T-helper 22 cell (primary cell): Measurements from ENCODE around the gene TYK2.
"Not testable (repeated sequence)": the region's sequence is repeated elsewhere in the genome, so short reads cannot be mapped to it uniquely, and the experiment has no call there.

Experiments
- DNase-seq: peaks from one replicate; pipeline ENCODE4 v3.0.0-alpha.2; 2020; ENCODE audit warnings: low read depth

TYK2 gene

DNA sequence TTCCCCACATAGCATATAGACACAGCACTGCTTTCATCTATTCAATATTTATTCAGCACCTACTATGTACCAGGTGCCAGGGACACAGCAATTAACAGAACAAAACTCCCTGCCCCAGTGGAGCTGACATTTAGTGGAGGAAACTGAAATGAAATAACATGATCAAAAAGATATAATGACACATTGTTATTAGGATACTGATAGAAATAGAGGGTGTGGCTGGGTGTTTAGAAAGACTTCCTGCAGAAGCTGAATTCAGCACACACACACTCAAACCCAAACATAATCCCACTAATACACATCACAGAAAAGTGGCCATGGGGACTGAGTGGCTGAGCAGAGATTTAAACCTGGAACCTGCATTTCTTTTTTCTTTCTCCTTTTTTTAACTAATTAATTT is 26.7 kb upstream of the TYK2 start:
- no peak for DNase-seq

DNA sequence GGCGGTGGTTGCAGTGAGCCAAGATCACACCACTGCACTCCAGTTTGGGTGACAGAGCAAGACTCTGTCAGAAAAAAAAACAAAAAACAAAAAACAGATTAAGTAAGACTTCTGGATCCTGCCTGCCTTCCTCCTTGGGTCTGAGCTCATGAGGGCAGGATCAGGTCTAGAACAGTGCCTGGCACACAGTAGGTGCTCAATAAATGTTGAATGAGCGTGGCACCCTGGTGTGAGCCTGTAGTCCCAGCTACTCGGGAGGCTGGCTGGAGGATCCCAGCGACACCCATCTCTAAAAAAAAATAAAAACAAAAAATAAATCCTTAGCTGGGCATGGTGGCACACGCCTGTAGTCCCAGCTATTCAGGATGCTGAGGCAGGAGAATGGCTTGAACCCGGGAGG is 25.8 kb upstream of the TYK2 start:
- no peak for DNase-seq

DNA sequence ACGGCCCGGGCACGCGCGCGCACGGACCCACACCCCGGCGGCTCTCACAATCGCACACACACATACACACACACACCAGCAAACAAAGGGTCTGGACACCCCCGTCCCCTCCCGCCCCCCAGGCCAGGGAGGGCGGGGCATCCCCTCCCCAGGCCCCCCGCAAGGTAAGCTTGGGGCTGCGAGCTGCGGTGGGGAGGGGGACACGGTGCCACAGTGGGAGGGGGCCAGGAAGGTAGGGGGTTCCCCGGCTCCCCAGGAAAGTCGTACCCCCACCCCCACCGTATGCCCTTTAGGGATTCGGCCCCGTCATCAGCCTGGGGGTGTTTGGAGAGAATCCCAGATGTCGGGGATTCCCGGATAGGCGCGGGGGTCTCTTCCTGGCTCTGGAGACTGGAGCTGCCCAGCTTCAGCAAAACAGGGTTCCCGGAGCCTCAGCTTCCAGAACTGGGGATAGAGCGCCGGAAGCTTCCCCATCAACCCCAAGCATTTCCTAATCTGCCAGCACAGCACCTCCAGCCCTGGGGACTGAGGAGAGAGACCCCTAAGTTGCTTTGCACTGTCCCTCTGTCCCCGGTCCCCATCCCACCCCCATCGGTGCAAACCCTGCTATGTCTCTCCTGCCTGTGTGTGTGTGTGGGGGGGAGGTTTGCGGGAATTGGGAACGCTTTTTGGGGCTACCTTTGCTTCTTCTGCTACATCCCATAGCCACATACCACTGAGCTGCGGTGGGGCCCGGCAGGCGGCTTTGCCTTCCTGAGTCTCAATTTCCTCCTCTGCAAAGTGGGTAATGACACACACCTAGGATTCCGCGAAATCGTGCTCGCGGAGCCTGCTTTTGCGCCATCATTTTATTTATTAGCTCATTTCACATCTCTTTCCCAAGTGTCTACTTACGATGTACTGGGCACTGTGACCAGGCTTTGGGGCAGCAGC is 24.8 kb upstream of the TYK2 start:
- DNase-seq = peak; percentile 46

DNA sequence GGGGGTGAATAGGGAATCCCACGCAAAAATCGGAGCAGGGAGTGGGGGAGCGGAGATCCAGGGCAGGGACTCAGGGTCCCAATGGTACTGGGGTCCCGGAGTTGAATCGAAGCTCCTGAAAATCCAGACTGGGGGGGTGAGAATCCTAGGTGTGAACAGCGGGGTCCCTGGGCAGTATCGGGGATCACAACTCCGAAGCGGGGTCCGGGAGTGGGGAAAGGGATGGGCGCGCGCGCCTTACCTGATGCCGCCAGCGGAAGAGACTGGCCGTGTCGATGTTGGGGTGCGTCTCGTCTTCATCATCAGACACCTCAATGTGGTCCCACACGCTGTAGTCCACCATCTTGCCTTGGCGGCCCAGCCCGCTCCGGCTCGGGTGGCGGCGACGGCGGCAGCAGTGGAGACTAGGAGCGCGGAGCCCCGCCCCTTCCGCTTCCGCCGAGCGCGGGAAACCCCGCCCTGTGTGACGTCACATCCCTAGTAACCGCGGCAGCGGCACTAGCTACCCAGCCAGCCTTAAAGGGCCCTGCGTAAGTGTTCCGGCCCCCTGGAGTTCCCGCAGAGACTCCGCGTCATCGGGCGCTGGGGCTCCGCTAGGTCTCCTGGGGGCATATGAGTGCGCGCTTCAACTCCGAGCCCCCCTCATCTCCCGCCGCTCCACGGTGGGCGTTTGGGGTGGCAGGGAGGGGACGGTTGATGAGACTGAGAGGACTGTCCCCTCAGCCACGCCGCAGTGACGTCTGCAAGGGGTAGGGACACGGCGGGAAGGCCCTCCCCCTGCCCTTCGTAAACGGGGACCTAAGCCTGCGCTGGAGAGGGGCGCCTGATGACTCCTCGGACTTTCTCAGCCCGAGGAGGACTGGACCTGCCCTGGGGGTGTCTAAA is 23.0 kb upstream of the TYK2 start, which contains the start of gene CDC37:
Gene CDC37, minus strand, starts transcription at position 406 of the 885 bp plus-strand sequence. Its CDS starts 63 bp downstream, at position 343.
- peak; percentile 93 for DNase-seq

DNA sequence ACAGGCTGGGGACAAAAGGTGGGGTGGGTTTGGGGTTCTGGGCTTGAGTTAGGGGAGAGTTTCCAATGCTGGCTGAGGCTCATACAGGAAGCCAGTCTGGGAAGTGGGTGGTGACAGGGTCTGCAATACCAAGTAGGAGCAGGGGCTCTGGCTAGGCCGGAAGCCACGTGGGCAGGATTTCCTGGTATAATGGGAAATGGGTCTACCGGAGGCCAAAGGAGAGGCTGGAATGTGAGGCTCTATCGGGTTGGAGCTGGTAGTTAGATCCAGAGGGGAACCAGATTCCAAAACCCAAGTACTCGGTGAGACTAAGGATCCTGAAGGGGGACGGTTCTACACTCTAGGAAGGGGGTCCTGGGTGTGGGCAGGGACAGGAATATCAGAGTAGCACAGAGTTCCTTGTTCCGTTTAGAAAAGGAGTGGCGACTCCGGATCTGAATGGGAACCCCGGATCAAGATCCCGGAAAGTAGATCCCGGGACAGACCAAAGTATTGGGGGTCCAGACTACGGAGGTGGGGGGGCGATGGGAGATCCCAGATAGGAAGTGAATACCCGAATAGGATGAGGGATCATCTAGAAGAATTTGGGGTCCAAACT is 22.2 kb upstream of the TYK2 start:
- no peak for DNase-seq

DNA sequence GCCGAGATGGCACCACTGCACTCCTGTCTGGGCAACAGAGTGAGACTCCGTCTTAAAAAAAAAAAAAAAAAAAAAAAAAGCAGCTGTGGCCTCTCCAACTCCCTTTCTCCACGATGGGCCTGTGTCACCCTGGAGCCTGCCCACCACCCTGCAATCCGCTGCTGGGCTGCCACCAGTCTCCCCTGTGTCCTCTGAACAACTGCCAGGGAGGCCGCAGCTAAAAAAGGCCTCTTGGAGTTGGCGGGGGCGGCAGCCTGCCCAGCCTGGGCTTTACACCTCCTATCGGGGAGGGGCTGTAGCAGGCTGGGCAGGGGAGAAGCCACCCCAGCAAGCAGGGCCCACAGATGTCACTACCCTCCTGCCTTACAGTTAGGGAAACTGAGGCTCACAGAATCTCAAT is 19.5 kb upstream of the TYK2 start:
- no peak for DNase-seq

DNA sequence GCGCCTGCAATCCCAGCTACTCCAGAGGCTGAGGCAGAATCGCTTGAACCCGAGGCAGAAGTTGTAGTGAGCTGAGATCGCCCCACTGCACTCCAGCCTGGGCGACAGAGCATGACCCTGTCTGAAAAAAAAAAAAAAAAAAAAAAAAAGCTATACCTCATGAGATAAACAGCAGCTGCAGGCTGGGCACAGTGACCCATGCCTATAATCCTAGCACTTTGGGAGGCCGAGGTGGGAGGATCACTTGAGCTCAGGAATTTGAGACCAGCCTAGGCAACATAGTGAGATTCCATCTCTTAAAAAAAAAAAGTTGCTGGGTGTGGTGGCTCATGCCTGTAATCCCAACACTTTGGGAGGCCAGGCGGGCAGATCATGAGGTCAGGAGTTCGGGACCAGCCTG is 19.0 kb upstream of the TYK2 start:
- not testable (repeated sequence) for DNase-seq

DNA sequence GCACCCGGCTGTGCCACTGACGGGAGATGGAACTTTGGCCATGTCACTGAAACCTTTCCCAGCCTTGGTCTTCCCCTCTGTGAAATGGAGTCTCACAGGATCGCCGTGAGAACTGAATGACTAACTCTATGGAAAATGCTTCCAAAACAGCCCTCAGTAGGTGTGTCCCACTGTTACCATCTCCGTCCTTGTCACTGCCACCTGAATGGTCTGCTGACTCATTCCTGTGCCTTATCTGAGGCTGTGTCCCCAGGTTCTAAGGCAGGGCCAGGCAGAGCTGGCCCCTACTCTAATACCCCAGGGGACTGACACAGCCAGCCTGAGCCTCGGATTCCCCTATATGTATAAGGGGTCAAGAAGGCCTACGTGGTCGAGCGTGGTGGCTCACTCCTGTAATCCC is 18.4 kb upstream of the TYK2 start:
- DNase-seq = no peak

DNA sequence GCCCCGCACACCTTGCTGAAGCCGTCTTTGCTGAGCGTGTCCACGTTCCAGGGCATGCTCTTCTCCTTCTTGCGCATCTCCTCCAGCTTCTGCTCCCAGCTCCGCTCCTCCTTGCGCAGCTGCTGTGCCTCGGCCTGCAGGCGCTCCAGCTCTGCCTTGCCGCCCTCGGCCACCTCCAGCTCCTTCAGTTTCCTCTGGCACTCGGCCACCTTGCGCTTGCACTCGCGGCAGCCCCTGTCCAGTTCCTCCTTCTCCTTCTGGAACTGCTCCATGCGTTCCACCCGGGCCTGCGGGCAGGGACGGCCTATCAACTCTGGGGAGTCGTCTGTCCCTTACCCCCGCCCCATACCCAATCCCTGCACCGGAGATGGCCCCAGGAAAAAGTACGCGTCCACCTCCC is 15.5 kb upstream of the TYK2 start:
- no peak for DNase-seq

DNA sequence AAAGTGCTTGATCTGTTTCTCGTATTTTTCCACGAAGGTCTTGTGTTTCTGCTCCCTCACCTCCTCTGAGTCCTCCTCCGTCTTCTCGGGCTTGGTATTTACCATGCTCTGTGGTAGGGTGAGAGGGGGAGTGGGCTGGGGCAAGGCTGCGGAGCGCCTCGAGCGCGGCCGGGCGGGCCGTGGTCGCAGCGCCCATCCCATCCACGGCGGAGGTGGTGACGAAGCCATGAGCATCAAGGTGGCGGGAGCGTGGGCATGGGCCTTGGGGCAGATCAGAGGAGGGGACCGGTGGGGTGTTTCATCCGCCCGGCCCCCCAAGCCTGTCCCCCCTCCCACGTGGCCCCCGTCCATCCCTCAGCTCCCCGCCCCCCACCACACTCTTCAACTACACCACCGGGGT is 15.1 kb upstream of the TYK2 start:
- DNase-seq = no peak

DNA sequence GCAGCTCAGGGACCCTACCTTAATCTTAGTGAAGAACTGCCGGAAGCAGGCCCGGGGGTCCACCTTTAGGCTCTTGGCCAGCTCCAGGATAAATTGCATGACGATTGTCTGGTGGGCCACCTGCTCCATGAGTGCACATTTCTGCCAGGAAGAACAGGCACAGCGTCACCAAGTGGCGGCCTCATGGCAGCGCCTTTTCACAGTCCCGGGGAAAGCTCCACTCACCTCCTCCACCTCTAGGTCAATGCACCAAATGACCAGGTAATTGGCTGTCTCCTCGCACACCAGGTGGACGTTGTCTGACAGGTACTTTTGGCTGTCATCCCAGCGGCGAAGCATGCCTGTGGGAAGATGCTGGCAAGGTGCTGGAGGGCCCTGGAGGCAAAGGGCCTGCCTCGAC is 14.6 kb upstream of the TYK2 start:
- no peak for DNase-seq

DNA sequence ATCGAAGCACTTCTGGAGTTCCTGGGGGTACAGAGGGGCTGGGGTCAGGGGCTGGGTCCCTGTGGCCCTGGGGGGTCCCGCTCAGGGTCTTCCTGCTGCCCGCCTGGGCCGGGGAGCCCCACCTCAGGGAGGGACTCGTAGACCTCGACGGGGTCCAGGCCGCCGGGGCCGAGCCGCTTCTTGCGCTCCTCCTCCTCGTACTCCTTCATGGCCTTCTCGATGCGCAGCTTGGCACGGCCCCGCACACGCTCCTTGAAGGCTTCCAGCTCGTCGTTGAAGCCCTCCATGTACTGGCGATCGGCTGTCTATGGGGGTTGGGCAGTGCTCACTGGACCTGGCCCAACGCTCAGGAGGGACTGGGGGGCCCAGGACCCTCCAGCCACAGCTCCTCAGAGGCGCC is 12.8 kb upstream of the TYK2 start:
- no peak for DNase-seq

DNA sequence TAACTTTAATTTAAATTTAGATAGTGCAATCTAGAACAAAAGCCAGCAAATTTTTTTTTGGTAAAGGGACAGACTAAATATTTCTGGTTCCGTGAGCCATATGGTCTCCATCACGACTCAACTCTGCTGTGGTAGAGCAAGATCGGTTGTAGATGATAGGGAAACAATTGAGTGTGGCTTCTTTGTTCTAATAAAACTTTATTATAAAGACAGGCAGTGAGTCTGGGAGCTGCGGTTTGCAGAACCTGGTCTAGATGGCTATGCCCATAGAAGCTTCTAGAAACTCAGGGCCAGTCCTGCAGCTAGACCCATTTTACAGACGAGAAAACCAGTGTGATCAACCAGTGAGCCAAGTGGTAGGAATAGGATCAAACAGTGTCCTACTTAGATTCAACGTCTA is 11.7 kb upstream of the TYK2 start:
- DNase-seq = no peak

DNA sequence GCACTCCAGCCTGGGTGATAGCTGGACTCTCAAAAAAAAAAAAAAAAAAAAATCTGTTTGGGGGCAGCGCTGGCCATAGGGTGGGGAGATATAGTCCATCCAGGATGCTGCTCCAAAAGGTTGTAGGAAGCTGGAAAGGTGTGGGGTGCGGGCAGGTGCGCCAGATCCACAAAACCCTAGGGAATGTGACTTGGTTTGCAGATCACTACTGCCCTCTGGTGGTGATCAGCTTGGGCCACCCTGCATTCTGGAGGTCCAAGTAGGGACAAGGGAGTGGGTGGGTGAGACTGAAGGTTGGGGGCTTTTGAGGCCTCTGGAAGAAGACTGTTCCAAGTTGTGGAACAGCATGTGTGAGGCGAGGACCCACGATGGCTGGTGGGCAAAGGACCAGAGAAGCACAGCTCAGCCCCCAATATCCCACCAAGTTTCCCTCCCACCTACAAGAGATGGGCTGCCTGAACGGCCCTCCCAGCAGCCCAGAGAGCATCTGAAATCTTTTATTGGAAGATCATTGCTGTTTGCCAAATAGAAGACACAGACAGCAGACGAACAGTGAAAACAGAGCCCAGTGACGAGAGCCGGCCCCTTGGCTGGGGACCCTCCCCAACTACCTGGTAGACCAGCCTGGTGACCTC is 10.4 kb upstream of the TYK2 start:
- DNase-seq = peak; percentile 28

DNA sequence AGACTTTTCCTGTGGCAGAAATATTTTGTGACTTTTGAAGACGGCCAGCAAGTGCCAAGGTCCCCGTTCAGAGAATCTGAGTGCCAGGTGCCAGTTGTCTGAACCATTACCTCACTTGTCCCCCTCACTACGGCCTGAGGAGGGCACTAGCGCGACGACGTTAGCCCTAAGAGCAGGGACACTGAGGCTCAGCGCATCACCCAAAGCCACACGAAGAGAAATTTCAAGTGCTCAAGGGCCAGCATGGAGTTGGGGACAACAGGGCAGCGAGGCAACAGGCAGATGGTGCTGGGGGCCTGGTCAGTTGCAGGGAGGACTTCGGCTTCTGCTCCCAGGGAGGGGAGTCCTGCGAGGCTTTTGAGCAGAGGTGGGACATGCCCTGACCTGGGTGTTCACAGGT is 9.5 kb upstream of the TYK2 start:
- no peak for DNase-seq

DNA sequence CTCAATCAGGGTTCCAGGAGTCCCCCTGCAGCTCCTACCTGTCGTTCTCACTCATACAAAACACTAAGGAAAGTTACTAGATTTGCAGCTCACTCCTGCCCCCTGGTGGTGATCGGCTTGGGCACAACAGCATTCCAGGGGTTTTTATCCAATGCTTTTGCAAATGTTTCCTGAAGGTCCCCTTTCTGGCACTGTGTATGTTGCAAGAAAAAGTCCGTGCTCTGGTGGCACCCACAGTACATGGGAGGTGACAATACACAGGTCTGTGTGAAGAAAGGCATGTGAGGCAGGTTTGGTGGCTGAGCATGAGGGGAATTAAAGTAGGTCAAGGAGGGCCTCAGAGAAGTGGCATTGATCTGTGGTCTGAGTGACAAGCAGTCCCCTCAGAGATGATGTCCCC is 8.6 kb upstream of the TYK2 start:
- peak; percentile 47 for DNase-seq

DNA sequence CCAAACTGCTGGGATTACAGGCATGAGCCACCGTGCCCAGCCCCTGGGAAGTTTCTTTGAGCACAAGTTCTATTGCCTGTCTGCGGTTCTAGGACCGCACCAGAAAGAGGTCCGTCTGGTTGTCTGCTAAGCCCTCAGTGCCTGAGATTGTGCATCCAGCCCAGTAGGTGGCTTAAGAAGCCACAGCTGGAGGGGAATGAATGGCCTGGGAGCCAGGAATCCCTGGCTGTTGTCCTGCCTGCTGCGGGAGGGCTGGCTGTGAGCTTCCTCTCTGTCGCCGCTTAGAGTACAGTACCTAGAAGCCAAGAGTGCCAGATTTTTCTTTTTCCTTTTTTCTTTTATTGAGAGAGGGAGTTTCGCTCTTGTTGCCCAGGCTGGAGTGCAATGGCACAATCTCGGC is 4.2 kb upstream of the TYK2 start:
- no peak for DNase-seq

DNA sequence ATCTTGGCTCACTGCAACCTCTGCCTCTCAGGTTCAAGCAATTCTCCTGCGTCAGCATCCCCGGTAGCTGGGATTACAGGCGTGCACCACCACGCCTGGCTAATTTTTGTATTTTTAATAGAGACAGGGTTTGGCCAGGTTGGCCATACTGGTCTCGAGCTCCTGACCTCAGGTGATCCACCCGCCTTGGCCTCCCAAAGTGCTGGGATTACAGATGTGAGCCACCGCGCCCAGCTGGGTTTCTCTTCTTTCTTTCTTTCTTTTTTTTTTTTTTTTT is 2.8 kb upstream of the TYK2 start:
- not testable (repeated sequence) for DNase-seq

DNA sequence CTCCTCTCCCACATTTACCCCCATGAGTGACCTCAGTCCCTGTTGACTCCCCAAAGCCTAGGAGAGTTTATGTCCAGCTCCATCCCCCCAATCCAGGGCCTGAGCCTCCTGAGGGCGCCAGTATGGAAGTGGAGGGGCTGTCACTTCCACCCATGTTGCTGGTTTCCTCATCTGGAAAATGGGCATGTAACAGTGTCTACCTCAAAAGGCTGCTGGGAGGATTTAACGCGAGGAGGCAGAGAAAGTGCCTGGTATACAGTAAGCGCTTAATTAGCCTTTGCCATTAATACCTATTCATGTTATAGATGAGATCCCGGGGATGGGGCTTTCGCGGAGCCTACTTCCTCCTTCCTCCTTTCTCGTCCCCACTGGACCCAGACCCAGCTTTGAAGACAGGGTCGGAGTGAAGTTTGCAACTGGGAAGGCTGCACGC is 476 bp downstream of the TYK2 start:
- DNase-seq = no peak

DNA sequence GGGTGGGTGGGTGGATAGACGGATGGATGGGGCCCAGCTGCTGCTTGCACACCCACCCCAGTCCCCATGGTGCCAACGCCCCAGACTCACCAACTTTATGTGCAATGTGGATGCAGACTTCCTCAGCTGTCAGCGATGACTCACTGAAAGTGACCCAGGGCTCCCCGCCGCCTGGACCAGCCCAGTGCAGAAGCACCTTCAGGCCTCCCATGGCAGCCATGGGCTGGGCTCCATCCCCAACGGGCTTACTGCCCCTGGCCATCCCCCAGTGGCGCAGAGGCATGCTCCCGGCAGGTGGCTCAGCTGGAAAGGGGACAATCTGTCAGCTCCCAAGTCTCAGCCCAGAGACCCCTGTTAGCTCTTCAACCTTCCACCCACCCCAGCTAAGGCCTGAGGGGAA is 2.2 kb downstream of the TYK2 start:
- no peak for DNase-seq

DNA sequence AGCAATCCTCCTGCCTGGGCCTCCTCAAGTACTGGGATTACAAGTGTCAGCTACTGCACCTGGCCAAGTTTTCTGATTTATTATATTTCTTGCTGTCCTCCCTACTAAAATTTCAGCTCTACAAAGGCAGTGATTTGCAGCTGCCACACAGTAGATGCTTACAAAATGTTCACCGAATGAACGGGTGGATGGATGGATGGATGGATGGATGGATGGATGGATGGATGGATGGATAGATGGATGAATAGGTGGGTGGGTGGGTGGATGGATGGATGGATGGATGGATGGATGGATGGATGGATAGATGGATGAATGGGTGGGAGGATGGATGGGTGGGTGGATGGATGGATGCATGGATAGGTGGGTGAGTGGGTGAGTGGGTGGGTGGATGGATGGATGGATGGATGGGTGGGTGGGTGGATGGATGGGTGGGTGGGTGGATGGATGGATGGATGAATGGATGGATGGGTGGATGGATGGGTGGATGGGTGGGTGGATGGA is 3.2 kb downstream of the TYK2 start:
- not testable (repeated sequence) for DNase-seq

DNA sequence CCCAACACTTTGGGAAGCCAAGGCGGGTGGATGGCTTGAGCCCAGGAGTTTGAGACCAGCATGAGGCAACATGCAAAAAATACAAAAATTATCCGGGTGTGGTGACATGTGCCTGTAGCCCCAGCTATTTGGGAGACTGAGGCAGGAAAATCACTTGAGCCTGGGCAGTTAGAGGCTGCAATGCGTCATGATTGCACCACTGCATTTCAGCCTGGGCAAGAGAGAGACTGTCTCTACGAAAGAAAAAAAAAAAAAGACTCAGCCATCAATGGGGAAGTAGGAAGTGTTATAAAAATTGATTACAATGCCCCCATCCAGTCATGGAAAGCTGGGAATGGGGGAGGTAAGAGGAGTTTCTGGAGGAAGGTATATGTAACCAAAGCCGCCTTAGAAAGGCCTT is 5.4 kb downstream of the TYK2 start:
- no peak for DNase-seq
